Smooth muscle cell (in vitro differentiated cells): ENCODE data around the gene WDR27. TPM values are rescaled to one million over a fixed set of nuclear protein-coding genes. Genes with fewer than 3 reads are reported as not detected.
A peak's percentile ranks its signal among the peaks of the same experiment; 100 is the strongest.

Experiments used
- DNase-seq: peaks from one replicate; lab custom pipeline; 2025; ENCODE audit not compliant: unreplicated experiment; lab: John Stamatoyannopoulos, UW
- H2AFZ ChIP-seq: fragments of 200-600 bp; sonication (generic); 2 replicates; pipeline ENCODE4 v1.6.0; 2016; ENCODE audit warnings: antibody characterized with exemption, low read depth, mild to moderate bottlenecking
- H3F3A ChIP-seq: fragments of 200-600 bp; sonication (generic); 2 replicates; pipeline ENCODE4 v1.6.0; 2017; ENCODE audit warnings: antibody characterized with exemption, low read depth
- H3K27ac ChIP-seq: fragments of 200-600 bp; sonication (generic); 2 replicates; pipeline ENCODE4 v1.5.1; 2016; ENCODE audit warnings: low read depth, mild to moderate bottlenecking
- H3K27me3 ChIP-seq: fragments of 200-600 bp; sonication (generic); 2 replicates; pipeline ENCODE4 v1.6.1; 2016; ENCODE audit warnings: low read depth, mild to moderate bottlenecking
- H3K36me3 ChIP-seq: fragments of 200-600 bp; sonication (generic); 2 replicates; pipeline ENCODE4 v1.5.1; 2016; ENCODE audit warnings: low read depth
- H3K4me1 ChIP-seq: fragments of 200-600 bp; sonication (generic); 2 replicates; pipeline ENCODE4 v1.5.1; 2016; ENCODE audit warnings: low read depth
- H3K4me2 ChIP-seq: fragments of 200-600 bp; sonication (generic); 2 replicates; pipeline ENCODE4 v1.6.0; 2016; ENCODE audit warnings: mild to moderate bottlenecking
- H3K4me3 ChIP-seq: fragments of 200-600 bp; sonication (generic); 2 replicates; pipeline ENCODE4 v1.5.1; 2016; ENCODE audit warnings: mild to moderate bottlenecking
- H3K79me2 ChIP-seq: fragments of 200-600 bp; sonication (generic); 2 replicates; pipeline ENCODE4 v1.6.0; 2016; ENCODE audit warnings: low read depth, mild to moderate bottlenecking
- H3K9ac ChIP-seq: fragments of 200-600 bp; sonication (generic); 2 replicates; pipeline ENCODE4 v1.6.0; 2016; ENCODE audit warnings: low read depth
- H3K9me3 ChIP-seq: fragments of 200-600 bp; sonication (generic); replicated peaks from 2 replicates; pipeline ENCODE4 v1.5.1; 2016; ENCODE audit warnings: low read depth
- H4K20me1 ChIP-seq: fragments of 200-600 bp; sonication (generic); 2 replicates; pipeline ENCODE4 v1.6.0; 2016; ENCODE audit warnings: low read depth
- CTCF ChIP-seq: fragments of 200-600 bp; sonication (generic); IDR thresholded peaks from 2 replicates; pipeline ENCODE4 v1.5.1; 2017; ENCODE audit warnings: borderline replicate concordance, mild to moderate bottlenecking, antibody characterized with exemption; ENCODE audit not compliant: insufficient read depth, poor library complexity, severe bottlenecking
- WGBS: methylation state at CpG from one replicate; pipeline ENCODE4 v1.1.7; 2016; ENCODE audit warnings: low lambda C conversion rate; 5-methylcytosine and 5-hydroxymethylcytosine counted together
- polyA plus RNA-seq: library from polyadenylated mRNA; unstranded; fragments of >200 nt; fragmentation: Nextera tagmentation; extraction: Ambion mirVana; gene quantifications from 2 replicates; pipeline ENCODE4 v1.2.1, GENCODE V29; 2016
- total RNA-seq: library from RNA; depleted of rRNA; stranded (reverse); fragments of >200 nt; gene quantifications from 2 replicates; pipeline ENCODE4 v1.2.3, GENCODE V29; 2014

Gene WDR27
- total and polyA plus RNA-seq, 2 experiments from 2014 or later: 26.0 to 47.0 TPM

- Histone ChIP-seq H3K36me3 (no peaks in the 10 kb centered on the region), H2AFZ (no peak overlapping the region), H4K20me1 (no peaks in the 10 kb centered on the region), H3K4me2 (no peak overlapping the region), H3F3A (no peaks in the 10 kb centered on the region), H3K9ac (no peak overlapping the region), H3K4me3 (no peak overlapping the region), H3K9me3 (peaks cover 4% of the 10 kb centered on the region), H3K79me2 (no peaks in the 10 kb centered on the region), H3K4me1 (no peaks in the 10 kb centered on the region), H3K27me3 (no peaks in the 10 kb centered on the region), H3K27ac (no peak overlapping the region)
- no peak for DNase-seq
- TF ChIP-seq CTCF: no peak
Measured at GRCh38 chr6:169495601-169496000, 206.2 kb downstream of the WDR27 start.

GRCh38 chr6:169494038-169494437 lies 207.8 kb downstream of the WDR27 start:
- Histone ChIP-seq H3K9ac (no peak overlapping the region), H3K27ac (no peak overlapping the region), H3K79me2 (no peaks in the 10 kb centered on the region), H3K36me3 (no peaks in the 10 kb centered on the region), H3K4me3 (no peak overlapping the region), H3K4me1 (no peaks in the 10 kb centered on the region), H3K9me3 (peaks cover 4% of the 10 kb centered on the region), H3F3A (peaks cover 5% of the 10 kb centered on the region), H3K4me2 (no peak overlapping the region), H4K20me1 (no peaks in the 10 kb centered on the region), H3K27me3 (no peaks in the 10 kb centered on the region), H2AFZ (no peak overlapping the region)
- WGBS: 94% methylated on average over 3 of the region's 3 CpGs
- no peak for DNase-seq
- TF ChIP-seq CTCF: no peak

- WGBS: 72% methylated on average over 1 of the region's 1 CpG
- no peaks in the 10 kb centered on the region for H3K4me1 ChIP-seq
- H4K20me1 ChIP-seq: no peaks in the 10 kb centered on the region
- no peak overlapping the region for H3K9ac ChIP-seq
- no peak overlapping the region for H2AFZ ChIP-seq
- no peak for TF ChIP-seq CTCF
- H3K4me3 ChIP-seq: no peak overlapping the region
- H3K27me3 ChIP-seq: no peaks in the 10 kb centered on the region
- H3F3A ChIP-seq: peaks cover 5% of the 10 kb centered on the region
- H3K79me2 ChIP-seq: no peaks in the 10 kb centered on the region
- peaks cover 4% of the 10 kb centered on the region for H3K9me3 ChIP-seq
- peak overlapping the region; percentile 66 for H3K27ac ChIP-seq
- peak overlapping the region; percentile 34 for H3K4me2 ChIP-seq
- DNase-seq: no peak
- H3K36me3 ChIP-seq: no peaks in the 10 kb centered on the region
Measured at GRCh38 chr6:169491482-169491881, 210.3 kb downstream of the WDR27 start.

- H3K4me1 ChIP-seq: no peaks in the 10 kb centered on the region
- H3K79me2 ChIP-seq: no peaks in the 10 kb centered on the region
- H3K27ac ChIP-seq: peak overlapping the region; percentile 66
- H3K4me2 ChIP-seq: peak overlapping the region; percentile 40
- H4K20me1 ChIP-seq: no peaks in the 10 kb centered on the region
- H3K36me3 ChIP-seq: no peaks in the 10 kb centered on the region
- no peak overlapping the region for H3K4me3 ChIP-seq
- no peak for TF ChIP-seq CTCF
- peaks cover 5% of the 10 kb centered on the region for H3F3A ChIP-seq
- no peak overlapping the region for H3K9ac ChIP-seq
- peak overlapping the region; percentile 38 for H2AFZ ChIP-seq
- 41% methylated on average over 5 of the region's 5 CpGs for WGBS
- no peaks in the 10 kb centered on the region for H3K27me3 ChIP-seq
- no peak for DNase-seq
- H3K9me3 ChIP-seq: peaks cover under 1% of the 10 kb centered on the region
Measured at GRCh38 chr6:169490830-169491229, 211.0 kb downstream of the WDR27 start.
